Lung (tissue), 12 donors: ENCODE measurements around the gene ALG1L2. TPM values are rescaled to one million over a fixed set of nuclear protein-coding genes. Genes with fewer than 3 reads are reported as not detected.
"Not testable (repeated sequence)": the region's sequence is repeated elsewhere in the genome, so short reads cannot be mapped to it uniquely, and the experiment has no call there.

Experiments
- ATAC-seq: fragments of 200-7000 bp; cut with Tn5 transposase; one replicate; pipeline ENCODE4 v1.9.1; 2020; ENCODE audit warnings: moderate number of reproducible peaks; ENCODE audit not compliant: insufficient read depth, low FRiP score
- DNase-seq, 3 donors: peaks; one replicate each; pipeline ENCODE4 v3.0.0-alpha.2; 2013 to 2017
- H3K27ac ChIP-seq, 2 donors: one replicate each; pipeline ENCODE4 v1.5.1; 2013; ENCODE audit warnings: mild to moderate bottlenecking in 2 of 2, moderate library complexity in 2 of 2, control low read depth in 1 of 2, inconsistent platforms in 1 of 2, low read depth in 1 of 2, low read length in 1 of 2
- H3K27me3 ChIP-seq, 3 donors: one replicate each; pipeline ENCODE4 v1.5.1; 2013; ENCODE audit warnings: low read length in 2 of 3; ENCODE audit not compliant: control insufficient read depth in 3 of 3, insufficient read depth in 3 of 3
- H3K36me3 ChIP-seq, 4 donors: one replicate each; pipeline ENCODE4 v1.5.1; 2013; ENCODE audit warnings: low read length in 4 of 4, mild to moderate bottlenecking in 1 of 4, moderate library complexity in 1 of 4; ENCODE audit not compliant: control insufficient read depth in 4 of 4, insufficient read depth in 4 of 4
- H3K4me1 ChIP-seq, 5 donors: one replicate each; pipeline ENCODE4 v1.5.1; 2013; ENCODE audit warnings: low read length in 5 of 5, mild to moderate bottlenecking in 2 of 5, moderate library complexity in 1 of 5; ENCODE audit not compliant: control insufficient read depth in 5 of 5, insufficient read depth in 5 of 5
- H3K4me3 ChIP-seq: one replicate; pipeline ENCODE4 v1.5.1; 2013; ENCODE audit warnings: mild to moderate bottlenecking, control low read depth, moderate library complexity
- H3K9ac ChIP-seq, 2 donors: one replicate each; pipeline ENCODE4 v1.5.1; 2013; ENCODE audit warnings: low read length in 2 of 2, control low read depth in 1 of 2; ENCODE audit not compliant: insufficient read depth in 1 of 2
- H3K9me3 ChIP-seq, 4 donors: one replicate each; pipeline ENCODE4 v1.5.1; 2013; ENCODE audit warnings: low read length in 3 of 4, mild to moderate bottlenecking in 1 of 4, moderate library complexity in 1 of 4; ENCODE audit not compliant: control insufficient read depth in 4 of 4, insufficient read depth in 3 of 4
- CTCF ChIP-seq: IDR thresholded peaks from 2 replicates; pipeline ENCODE4 v1.5.1; 2012; ENCODE audit warnings: mild to moderate bottlenecking; ENCODE audit errors: control extremely low read depth, extremely low read depth
- WGBS, 2 donors: extraction: QIAGEN DNeasy Blood & Tissue Kit; methylation state at CpG; one replicate each; pipeline ENCODE4 v1.1.7; 2013; 5-methylcytosine and 5-hydroxymethylcytosine counted together
- polyA plus RNA-seq, 2 donors: library from polyadenylated mRNA; stranded (reverse); fragments of 200-250 nt; gene quantifications; one replicate each; pipeline ENCODE4 v1.2.1, GENCODE V29; 2013
- total RNA-seq, 2 donors: library from RNA; depleted of rRNA in 1 of 2; stranded (reverse); fragments of >200 nt in 1 of 2; gene quantifications; one replicate each; pipeline ENCODE4 v1.2.1, GENCODE V29; 2014 to 2021
- donor health status: control.
- donor health status: control.
- donor health status: Bipolar disorder and iron deficiency.
- donor health status: healthy.
- donor health status: DM: yes; HTN: yes; CAD: no.

ALG1L2 gene
- total and polyA plus RNA-seq, 4 donors: 0.80 TPM; not detected in 3

GRCh38 chr3:130085881-130086280 lies 4.2 kb downstream of the ALG1L2 start:
- DNase-seq: no peak
- Histone ChIP-seq H3K9me3 (no peaks in the 10 kb centered on the region), H3K4me1 (peaks cover 0 to 8% (median 0%) of the 10 kb centered on the region in 5 donors), H3K36me3 (no peaks in the 10 kb centered on the region), H3K9ac (no peak overlapping the region), H3K27ac (no peak overlapping the region), H3K27me3 (no peaks in the 10 kb centered on the region), H3K4me3 (no peak overlapping the region)
- no peak for TF ChIP-seq CTCF
- no peak for ATAC-seq
- 38 to 59% methylated on average over 5 to 6 of the region's 6 CpGs for WGBS, 2 donors

GRCh38 chr3:130086628-130087027 lies 5.0 kb downstream of the ALG1L2 start:
- H3K4me3 ChIP-seq, H3K36me3 ChIP-seq, H3K9ac ChIP-seq, ATAC-seq, H3K27me3 ChIP-seq, DNase-seq, H3K9me3 ChIP-seq, H3K4me1 ChIP-seq, H3K27ac ChIP-seq: not testable (repeated sequence)
- WGBS, 2 donors: 25 to 74% methylated on average over 1 to 2 of the region's 2 CpGs

DNA sequence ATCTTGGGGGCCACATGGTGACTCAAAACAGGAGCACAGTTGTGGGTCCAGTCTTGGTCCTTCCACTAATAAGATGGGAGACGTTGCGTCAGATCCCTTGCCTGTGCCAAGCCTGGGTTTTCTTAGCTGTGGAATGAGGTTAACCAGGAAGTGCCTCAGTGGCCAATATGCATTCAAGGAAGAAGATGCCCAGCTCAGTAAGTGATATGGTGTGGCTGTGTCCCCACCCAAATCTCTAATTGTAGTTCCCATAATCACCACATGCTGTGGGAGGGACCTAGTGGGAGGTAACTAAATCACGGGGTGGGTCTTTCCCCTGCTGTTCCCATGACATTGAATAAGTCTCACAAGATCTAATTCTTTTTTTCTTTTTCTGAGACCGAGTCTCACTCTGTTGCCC lies 6.4 kb downstream of the ALG1L2 start:
- TF ChIP-seq CTCF: no peak
- H3K4me3 ChIP-seq: no peak overlapping the region
- DNase-seq: no peak
- H3K9ac ChIP-seq: no peak overlapping the region
- ATAC-seq: no peak
- no peak overlapping the region for H3K27ac ChIP-seq
- 51 to 65% methylated on average over 4 of the region's 4 CpGs for WGBS, 2 donors
- H3K36me3 ChIP-seq: no peaks in the 10 kb centered on the region
- no peaks in the 10 kb centered on the region for H3K9me3 ChIP-seq
- H3K27me3 ChIP-seq: no peaks in the 10 kb centered on the region
- H3K4me1 ChIP-seq: no peaks in the 10 kb centered on the region

DNA sequence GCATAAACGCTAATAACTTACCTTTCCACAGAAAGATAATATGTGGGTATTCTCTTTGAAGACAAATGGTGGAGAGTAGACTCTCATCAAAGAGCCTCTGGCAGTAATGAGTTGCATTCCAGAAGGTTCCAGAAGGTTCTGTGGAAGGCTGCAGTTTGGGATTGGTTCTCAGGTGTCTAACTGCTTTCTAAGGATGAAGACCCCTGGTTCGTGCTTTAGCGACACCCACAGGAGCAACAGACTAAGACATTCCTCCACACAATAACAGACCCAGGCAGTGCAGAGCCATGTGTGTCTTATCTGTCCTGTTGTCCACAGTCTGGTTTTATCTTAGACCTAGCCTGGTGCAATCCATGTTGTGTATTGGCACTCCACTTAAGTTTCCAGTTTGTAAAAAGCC lies 9.1 kb downstream of the ALG1L2 start:
- H3K4me3 ChIP-seq, DNase-seq, ATAC-seq, H3K27me3 ChIP-seq, H3K27ac ChIP-seq, H3K9ac ChIP-seq, H3K9me3 ChIP-seq, H3K4me1 ChIP-seq, H3K36me3 ChIP-seq: not testable (repeated sequence)
- 62 to 74% methylated on average over 3 of the region's 3 CpGs for WGBS, 2 donors

GRCh38 chr3:130091958-130092357 lies 10.3 kb downstream of the ALG1L2 start:
- Histone ChIP-seq H3K27me3 (no peaks in the 10 kb centered on the region), H3K27ac (no peak overlapping the region), H3K36me3 (no peaks in the 10 kb centered on the region), H3K9ac (no peak overlapping the region), H3K9me3 (no peaks in the 10 kb centered on the region), H3K4me1 (peaks cover 0 to 3% (median 0%) of the 10 kb centered on the region in 5 donors), H3K4me3 (no peak overlapping the region)
- WGBS, 2 donors: 97 to 98% methylated on average over 14 of the region's 14 CpGs
- ATAC-seq: no peak
- no peak for DNase-seq
- TF ChIP-seq CTCF: no peak
